ES-I3 (cell line): ENCODE results near the gene LONP2.
"Not testable (repeated sequence)": the region's sequence is repeated elsewhere in the genome, so short reads cannot be mapped to it uniquely, and the experiment has no call there.

Experiments
- H3K36me3 ChIP-seq: 2 replicates; pipeline ENCODE4 v1.6.1; 2013; ENCODE audit warnings: mild to moderate bottlenecking, low read length, control low read depth, moderate library complexity; ENCODE audit not compliant: insufficient read depth
- H3K4me1 ChIP-seq: 2 replicates; pipeline ENCODE4 v1.6.1; 2013; ENCODE audit warnings: mild to moderate bottlenecking, control low read depth, low read length; ENCODE audit not compliant: insufficient read depth
- H3K9ac ChIP-seq: 2 replicates; pipeline ENCODE4 v1.6.1; 2013; ENCODE audit warnings: low read depth, mild to moderate bottlenecking, low read length, moderate library complexity
- H3K9me3 ChIP-seq: 2 replicates; pipeline ENCODE4 v1.6.1; 2013; ENCODE audit warnings: mild to moderate bottlenecking, low read length, moderate library complexity; ENCODE audit not compliant: control insufficient read depth, insufficient read depth

Gene LONP2

GRCh38 chr16:48291303-48291702, 47.2 kb downstream of the LONP2 start:
- H3K9me3 ChIP-seq = peaks cover 9% of the 10 kb centered on the region
- H3K4me1 ChIP-seq = peaks cover 6% of the 10 kb centered on the region; the same call in 1 of the 2 replicates
- no peak overlapping the region for H3K9ac ChIP-seq
- peaks cover 6% of the 10 kb centered on the region; the same call in 1 of the 2 replicates for H3K36me3 ChIP-seq

- H3K36me3 ChIP-seq = peaks cover 6% of the 10 kb centered on the region; the same call in 1 of the 2 replicates
- H3K4me1 ChIP-seq = peaks cover 6% of the 10 kb centered on the region; the same call in 1 of the 2 replicates
- peaks cover 9% of the 10 kb centered on the region for H3K9me3 ChIP-seq
- no peak overlapping the region for H3K9ac ChIP-seq
Observed at GRCh38 chr16:48291754-48292153, 47.7 kb downstream of the LONP2 start.

GRCh38 chr16:48292452-48292851, 48.4 kb downstream of the LONP2 start:
- peaks cover 6% of the 10 kb centered on the region; the same call in 1 of the 2 replicates for H3K4me1 ChIP-seq
- H3K9ac ChIP-seq = no peak overlapping the region
- peaks cover 4% of the 10 kb centered on the region for H3K9me3 ChIP-seq
- peaks cover 6% of the 10 kb centered on the region; the same call in 1 of the 2 replicates for H3K36me3 ChIP-seq

DNA sequence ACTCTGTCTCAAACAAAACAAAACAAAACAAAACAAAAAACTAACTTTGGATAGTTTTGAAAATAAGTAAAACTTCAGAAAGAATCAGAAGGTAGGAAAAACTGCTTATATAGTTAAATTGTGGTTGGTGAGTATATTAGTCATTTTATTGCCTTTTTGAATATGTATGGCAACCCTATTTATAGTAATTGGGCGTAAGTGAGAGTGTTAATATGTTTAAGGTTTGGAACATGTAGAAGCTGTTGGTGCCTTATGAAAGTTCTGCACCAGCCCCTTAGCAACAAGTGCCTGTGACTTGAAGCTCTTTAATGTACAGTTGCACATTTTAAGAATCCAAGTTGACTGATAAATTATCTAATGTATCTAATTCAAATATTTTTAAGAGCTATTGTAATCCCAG, 50.6 kb downstream of the LONP2 start:
- Histone ChIP-seq H3K4me1 (peaks cover 6% of the 10 kb centered on the region; the same call in 1 of the 2 replicates), H3K9ac (no peak overlapping the region), H3K36me3 (peaks cover 9% of the 10 kb centered on the region; the same call in 1 of the 2 replicates), H3K9me3 (no peaks in the 10 kb centered on the region)

DNA sequence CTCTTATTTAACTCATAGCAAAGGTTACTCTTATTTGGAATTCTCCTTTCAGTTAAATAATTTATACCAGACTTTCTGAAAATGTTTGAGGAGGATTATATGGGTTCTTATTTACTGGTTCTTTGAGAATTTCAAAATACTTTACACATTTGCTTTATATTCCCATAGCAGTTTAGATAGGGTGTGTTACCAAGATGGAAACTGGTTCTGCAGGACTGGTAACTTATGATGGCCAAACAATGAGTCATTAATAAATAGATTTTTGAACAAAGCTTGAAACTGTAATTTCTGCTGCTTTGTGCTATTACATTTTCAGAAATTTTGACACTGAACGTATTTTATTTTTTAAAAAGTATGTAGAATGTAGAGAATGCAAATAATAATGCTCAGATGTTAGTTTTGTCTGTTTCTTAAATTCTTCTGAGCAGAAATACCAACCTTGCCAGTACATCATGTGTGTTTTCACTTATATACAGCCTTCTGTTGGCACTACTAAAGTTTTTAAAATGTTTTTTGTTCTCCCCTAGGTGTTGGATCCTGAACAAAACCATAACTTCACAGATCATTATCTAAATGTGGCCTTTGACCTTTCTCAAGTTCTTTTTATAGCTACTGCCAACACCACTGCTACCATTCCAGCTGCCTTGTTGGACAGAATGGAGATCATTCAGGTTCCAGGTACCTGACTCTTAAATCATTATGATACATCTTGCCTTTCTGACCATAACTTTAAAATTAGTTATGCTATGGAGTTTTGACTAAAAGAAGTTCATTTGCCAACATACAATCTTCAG, 51.6 kb downstream of the LONP2 start:
- Histone ChIP-seq H3K9me3 (no peaks in the 10 kb centered on the region), H3K4me1 (peaks cover 6% of the 10 kb centered on the region; the same call in 1 of the 2 replicates), H3K9ac (no peak overlapping the region), H3K36me3 (peaks cover 11% of the 10 kb centered on the region; the same call in 1 of the 2 replicates)

DNA sequence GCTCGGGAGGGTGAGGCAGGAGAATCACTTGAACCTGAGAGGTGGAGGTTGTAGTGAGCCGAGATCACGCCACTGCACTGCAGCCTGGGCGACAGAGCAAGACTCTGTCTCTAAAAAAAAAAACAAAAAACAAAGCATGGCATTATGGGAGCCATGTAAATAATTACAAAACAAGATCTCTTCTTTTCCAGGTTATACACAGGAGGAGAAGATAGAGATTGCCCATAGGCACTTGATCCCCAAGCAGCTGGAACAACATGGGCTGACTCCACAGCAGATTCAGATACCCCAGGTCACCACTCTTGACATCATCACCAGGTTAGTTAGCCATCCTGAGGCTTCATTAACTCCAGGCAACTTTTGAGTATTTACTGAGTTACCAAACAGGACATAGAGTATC, 55.4 kb downstream of the LONP2 start:
- H3K36me3 ChIP-seq = peaks cover 14% of the 10 kb centered on the region
- H3K9me3 ChIP-seq = no peaks in the 10 kb centered on the region

GRCh38 chr16:48300391-48300856, 56.3 kb downstream of the LONP2 start:
- Histone ChIP-seq H3K36me3 (peaks cover 14% of the 10 kb centered on the region), H3K4me1 (no peaks in the 10 kb centered on the region), H3K9me3 (no peaks in the 10 kb centered on the region), H3K9ac (no peak overlapping the region; the same call in 1 of the 2 replicates)

More for the DNA sequence above, 55.4 kb downstream of the LONP2 start:
- H3K4me1 ChIP-seq = no peaks in the 10 kb centered on the region
- no peak overlapping the region for H3K9ac ChIP-seq

- Histone ChIP-seq H3K9ac (no peak overlapping the region), H3K9me3 (peaks cover 7% of the 10 kb centered on the region), H3K36me3 (no peaks in the 10 kb centered on the region; the same call in 1 of the 2 replicates), H3K4me1 (no peaks in the 10 kb centered on the region)
Observed at GRCh38 chr16:48308535-48308934, 64.4 kb downstream of the LONP2 start.

GRCh38 chr16:48310908-48311641, 67.0 kb downstream of the LONP2 start:
- peaks cover 7% of the 10 kb centered on the region for H3K9me3 ChIP-seq
- H3K9ac ChIP-seq = no peak overlapping the region
- no peaks in the 10 kb centered on the region; the same call in 1 of the 2 replicates for H3K36me3 ChIP-seq

DNA sequence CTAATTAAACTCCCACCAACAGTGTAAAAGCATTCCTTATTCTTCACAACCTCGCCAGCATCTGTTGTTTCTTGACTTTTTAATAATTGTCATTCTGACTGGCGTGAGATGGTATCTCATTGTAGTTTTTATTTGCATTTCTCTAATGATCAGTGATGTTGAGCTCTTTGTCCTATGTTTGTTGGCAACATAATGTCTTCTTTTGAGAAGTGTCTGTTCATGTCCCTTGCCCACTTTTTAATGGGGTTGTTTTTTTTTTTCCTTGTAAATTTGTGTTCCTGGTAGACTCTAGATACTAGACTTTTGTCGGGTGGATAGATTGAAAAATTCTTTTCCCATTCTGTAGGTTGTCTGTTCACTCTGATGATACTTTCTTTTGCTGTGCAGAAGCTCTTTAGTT, 69.8 kb downstream of the LONP2 start:
- not testable (repeated sequence) for H3K9me3 ChIP-seq, H3K9ac ChIP-seq, H3K36me3 ChIP-seq
- peaks cover 18% of the 10 kb centered on the region for H3K4me1 ChIP-seq

More at GRCh38 chr16:48310908-48311641, 67.0 kb downstream of the LONP2 start:
- no peaks in the 10 kb centered on the region for H3K4me1 ChIP-seq

DNA sequence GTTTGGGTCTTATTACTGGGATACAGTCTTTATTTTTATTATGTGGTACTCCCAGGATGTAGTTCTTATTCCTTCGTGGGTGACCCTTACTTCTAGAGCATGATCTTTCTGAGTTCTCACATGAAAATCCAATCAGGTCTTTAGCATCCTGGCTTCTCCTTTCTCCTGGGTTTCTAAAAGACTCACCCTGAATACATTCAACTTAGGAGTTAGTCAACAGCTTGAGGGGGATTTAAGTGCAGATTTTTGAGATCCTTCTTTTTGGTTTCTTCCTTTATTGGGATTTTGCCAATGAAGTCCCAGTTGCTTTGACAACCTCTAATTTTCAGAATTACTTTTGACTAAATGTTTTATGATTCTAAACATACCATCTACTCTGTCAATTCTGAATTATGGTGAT, 72.9 kb downstream of the LONP2 start:
- no peaks in the 10 kb centered on the region for H3K36me3 ChIP-seq
- no peaks in the 10 kb centered on the region for H3K9me3 ChIP-seq
- H3K4me1 ChIP-seq = peaks cover 18% of the 10 kb centered on the region
- H3K9ac ChIP-seq = no peak overlapping the region

DNA sequence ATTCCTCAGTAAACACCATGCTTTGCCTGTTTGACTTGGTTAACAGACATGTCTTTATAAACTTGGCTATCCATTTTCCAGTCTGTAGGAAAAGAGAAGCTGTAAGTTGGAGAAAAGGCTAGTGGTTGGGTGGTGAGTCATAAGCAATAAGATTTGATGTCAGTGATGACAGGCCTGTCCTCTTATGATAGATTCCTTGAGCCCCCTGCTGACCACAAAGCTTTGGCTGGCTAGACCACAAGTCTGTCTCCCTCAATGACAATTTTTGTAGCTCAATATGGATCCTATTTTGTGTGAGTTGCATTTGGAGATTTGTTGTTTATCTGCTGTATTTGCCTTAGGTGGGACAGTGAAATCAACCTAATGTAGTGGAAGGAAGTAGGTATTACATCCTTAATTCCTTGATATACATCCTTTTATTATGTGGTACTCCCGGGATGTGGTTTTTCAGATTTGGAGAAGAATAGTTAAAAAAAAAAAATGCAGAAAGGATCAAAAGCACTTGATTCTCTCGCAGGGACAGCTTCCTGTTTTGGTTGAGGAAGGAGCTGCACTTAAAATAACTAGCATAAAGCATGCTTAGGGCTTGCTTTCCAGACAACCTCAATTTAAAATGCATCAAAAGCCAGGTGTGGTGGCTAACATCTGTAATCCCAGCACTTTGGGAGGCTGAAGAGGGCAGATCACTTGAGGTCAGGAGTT, 73.7 kb downstream of the LONP2 start:
- Histone ChIP-seq H3K9me3 (no peaks in the 10 kb centered on the region), H3K9ac (no peak overlapping the region), H3K36me3 (no peaks in the 10 kb centered on the region), H3K4me1 (peaks cover 18% of the 10 kb centered on the region)

DNA sequence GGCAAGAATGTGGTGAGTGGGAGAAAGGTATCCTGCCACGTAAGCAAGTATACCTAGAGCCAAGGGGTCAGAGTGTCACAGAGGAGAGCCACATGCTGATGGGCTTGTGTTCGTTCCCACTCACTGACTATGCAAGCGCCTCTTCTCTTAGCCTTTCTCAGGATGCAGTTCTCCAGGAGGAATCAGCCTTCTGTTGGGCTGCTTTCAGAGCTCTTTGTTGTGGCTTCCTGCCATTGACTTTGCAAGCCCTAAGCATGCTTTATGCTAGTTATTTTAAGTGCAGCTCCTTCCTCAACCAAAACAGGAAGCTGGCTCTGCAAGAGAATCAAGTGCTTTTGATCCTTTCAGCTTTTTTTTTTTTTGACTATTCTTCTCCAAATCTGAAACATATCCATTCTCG, 74.5 kb downstream of the LONP2 start:
- Histone ChIP-seq H3K9me3 (no peaks in the 10 kb centered on the region), H3K9ac (no peak overlapping the region), H3K36me3 (no peaks in the 10 kb centered on the region), H3K4me1 (peaks cover 18% of the 10 kb centered on the region)
